Measurements from ENCODE around the gene VPS37D.

VPS37D gene

GRCh38 chr7:73703757-73704639 is 36.4 kb downstream of the VPS37D start:
- Histone ChIP-seq H3K4me3 (ENCODE audit: low read length) (no peak overlapping the region), H3K36me3 (replicated peaks; ENCODE audit: low read depth, low read length) (peaks cover 10% of the 10 kb centered on the region), H3K27me3 (ENCODE audit: low read depth, low read length) (no peaks in the 10 kb centered on the region), H3K4me1 (ENCODE audit: low read length) (no peaks in the 10 kb centered on the region), H3K9ac (ENCODE audit: low read length) (no peak overlapping the region), H3K4me2 (ENCODE audit: low read length) (no peak overlapping the region), H4K20me1 (ENCODE audit: insufficient read depth, low read length) (no peaks in the 10 kb centered on the region), H3K27ac (ENCODE audit: low read length) (no peak overlapping the region), H3K9me3 (ENCODE audit: insufficient read depth, low read length) (no peaks in the 10 kb centered on the region), H2AFZ (ENCODE audit: low read depth, low read length) (no peak overlapping the region), H3K79me2 (ENCODE audit: low read length) (no peaks in the 10 kb centered on the region)
- TF ChIP-seq CTCF (IDR thresholded peaks at IDR 0.05; ENCODE audit: low read depth, low read length), result no peak
- TF ChIP-seq EZH2phosphoT487 (IDR thresholded peaks at IDR 0.05; ENCODE audit: low read depth), result no peak

- no peak overlapping the region for H3K4me3 ChIP-seq (ENCODE audit: low read length)
- no peak overlapping the region for H2AFZ ChIP-seq (ENCODE audit: low read depth, low read length)
- H3K27ac ChIP-seq (ENCODE audit: low read length), result no peak overlapping the region
- H3K36me3 ChIP-seq (replicated peaks; ENCODE audit: low read depth, low read length), result peaks cover 10% of the 10 kb centered on the region
- no peaks in the 10 kb centered on the region for H3K27me3 ChIP-seq (ENCODE audit: low read depth, low read length)
- H3K9ac ChIP-seq (ENCODE audit: low read length), result no peak overlapping the region
- TF ChIP-seq CTCF (IDR thresholded peaks at IDR 0.05; ENCODE audit: low read depth, low read length) (no peak), EZH2phosphoT487 (IDR thresholded peaks at IDR 0.05; ENCODE audit: low read depth) (no peak)
- H3K9me3 ChIP-seq (ENCODE audit: insufficient read depth, low read length), result no peaks in the 10 kb centered on the region
- H3K4me1 ChIP-seq (ENCODE audit: low read length), result no peaks in the 10 kb centered on the region
- H3K4me2 ChIP-seq (ENCODE audit: low read length), result no peak overlapping the region
- H4K20me1 ChIP-seq (ENCODE audit: insufficient read depth, low read length), result no peaks in the 10 kb centered on the region
- H3K79me2 ChIP-seq (ENCODE audit: low read length), result no peaks in the 10 kb centered on the region
Measured at GRCh38 chr7:73704640-73705550, 37.3 kb downstream of the VPS37D start.

- TF ChIP-seq EZH2phosphoT487 (IDR thresholded peaks at IDR 0.05; ENCODE audit: low read depth), result no peak
- TF ChIP-seq CTCF (IDR thresholded peaks at IDR 0.05; ENCODE audit: low read depth, low read length), result no peak
- Histone ChIP-seq H2AFZ (ENCODE audit: low read depth, low read length) (no peak overlapping the region), H3K9me3 (ENCODE audit: insufficient read depth, low read length) (no peaks in the 10 kb centered on the region), H3K4me1 (ENCODE audit: low read length) (no peaks in the 10 kb centered on the region), H3K4me3 (ENCODE audit: low read length) (no peak overlapping the region), H4K20me1 (ENCODE audit: insufficient read depth, low read length) (no peaks in the 10 kb centered on the region), H3K27me3 (ENCODE audit: low read depth, low read length) (no peaks in the 10 kb centered on the region), H3K36me3 (replicated peaks; ENCODE audit: low read depth, low read length) (peaks cover 9% of the 10 kb centered on the region), H3K27ac (ENCODE audit: low read length) (no peak overlapping the region), H3K9ac (ENCODE audit: low read length) (no peak overlapping the region), H3K79me2 (ENCODE audit: low read length) (no peaks in the 10 kb centered on the region), H3K4me2 (ENCODE audit: low read length) (no peak overlapping the region)
Measured at GRCh38 chr7:73705551-73705920, 37.9 kb downstream of the VPS37D start.
